A549 treated with AZD9567 at 1 μM for 4 hours (cell line): ENCODE measurements around the gene PCF11. TPM values are rescaled to one million over a fixed set of nuclear protein-coding genes. Genes with fewer than 3 reads are reported as not detected.

Experiments
- total RNA-seq: library from RNA; stranded (reverse); fragments of 200-300 nt; extraction: Qiagen RNA extraction; gene quantifications from 5 replicates; pipeline ENCODE4 v1.2.3, GENCODE V29; 2022; ENCODE audit not compliant: insufficient read depth

Gene PCF11, protein sequence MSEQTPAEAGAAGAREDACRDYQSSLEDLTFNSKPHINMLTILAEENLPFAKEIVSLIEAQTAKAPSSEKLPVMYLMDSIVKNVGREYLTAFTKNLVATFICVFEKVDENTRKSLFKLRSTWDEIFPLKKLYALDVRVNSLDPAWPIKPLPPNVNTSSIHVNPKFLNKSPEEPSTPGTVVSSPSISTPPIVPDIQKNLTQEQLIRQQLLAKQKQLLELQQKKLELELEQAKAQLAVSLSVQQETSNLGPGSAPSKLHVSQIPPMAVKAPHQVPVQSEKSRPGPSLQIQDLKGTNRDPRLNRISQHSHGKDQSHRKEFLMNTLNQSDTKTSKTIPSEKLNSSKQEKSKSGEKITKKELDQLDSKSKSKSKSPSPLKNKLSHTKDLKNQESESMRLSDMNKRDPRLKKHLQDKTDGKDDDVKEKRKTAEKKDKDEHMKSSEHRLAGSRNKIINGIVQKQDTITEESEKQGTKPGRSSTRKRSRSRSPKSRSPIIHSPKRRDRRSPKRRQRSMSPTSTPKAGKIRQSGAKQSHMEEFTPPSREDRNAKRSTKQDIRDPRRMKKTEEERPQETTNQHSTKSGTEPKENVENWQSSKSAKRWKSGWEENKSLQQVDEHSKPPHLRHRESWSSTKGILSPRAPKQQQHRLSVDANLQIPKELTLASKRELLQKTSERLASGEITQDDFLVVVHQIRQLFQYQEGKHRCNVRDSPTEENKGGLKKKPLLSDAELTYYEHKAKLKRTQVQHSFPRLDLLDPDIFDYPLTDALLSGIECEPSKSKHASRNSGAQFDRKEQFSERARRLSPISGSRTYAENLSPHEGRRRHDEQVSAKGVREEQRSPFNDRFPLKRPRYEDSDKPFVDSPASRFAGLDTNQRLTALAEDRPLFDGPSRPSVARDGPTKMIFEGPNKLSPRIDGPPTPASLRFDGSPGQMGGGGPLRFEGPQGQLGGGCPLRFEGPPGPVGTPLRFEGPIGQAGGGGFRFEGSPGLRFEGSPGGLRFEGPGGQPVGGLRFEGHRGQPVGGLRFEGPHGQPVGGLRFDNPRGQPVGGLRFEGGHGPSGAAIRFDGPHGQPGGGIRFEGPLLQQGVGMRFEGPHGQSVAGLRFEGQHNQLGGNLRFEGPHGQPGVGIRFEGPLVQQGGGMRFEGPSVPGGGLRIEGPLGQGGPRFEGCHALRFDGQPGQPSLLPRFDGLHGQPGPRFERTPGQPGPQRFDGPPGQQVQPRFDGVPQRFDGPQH (N-terminal part only)
- 24.0 to 29.9 TPM (median 25.7 TPM) in 5 replicates for total RNA-seq

DNA sequence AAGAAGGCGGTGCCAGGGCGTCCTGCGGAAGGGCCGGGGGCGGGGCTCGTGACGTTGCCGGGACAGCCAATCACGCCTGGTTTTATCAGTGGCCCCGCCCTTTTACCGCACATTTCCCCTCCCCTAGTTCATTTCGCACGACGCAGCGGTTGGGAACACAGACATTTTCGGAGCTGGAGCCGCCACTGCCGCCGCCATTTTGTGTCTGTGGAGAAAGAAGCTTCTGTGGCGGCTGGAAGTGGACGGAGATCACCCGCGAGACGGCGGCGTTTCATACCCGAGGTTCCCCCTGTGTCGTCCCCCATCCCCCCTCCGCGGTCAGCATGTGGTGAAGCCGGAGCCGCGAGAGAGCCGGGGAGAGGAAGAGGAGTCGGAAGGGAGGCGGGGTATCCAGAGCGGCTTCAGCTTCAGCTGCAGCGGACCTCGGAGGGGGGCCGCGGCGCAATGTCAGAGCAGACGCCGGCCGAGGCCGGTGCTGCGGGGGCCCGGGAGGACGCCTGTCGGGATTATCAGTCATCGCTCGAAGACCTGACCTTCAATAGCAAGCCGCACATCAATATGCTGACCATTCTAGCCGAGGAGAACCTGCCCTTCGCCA, at the start of gene PCF11:
Gene PCF11, plus strand, starts transcription at position 136 of the 598 bp plus-strand sequence. Its CDS starts 309 bp downstream, at position 445.

DNA sequence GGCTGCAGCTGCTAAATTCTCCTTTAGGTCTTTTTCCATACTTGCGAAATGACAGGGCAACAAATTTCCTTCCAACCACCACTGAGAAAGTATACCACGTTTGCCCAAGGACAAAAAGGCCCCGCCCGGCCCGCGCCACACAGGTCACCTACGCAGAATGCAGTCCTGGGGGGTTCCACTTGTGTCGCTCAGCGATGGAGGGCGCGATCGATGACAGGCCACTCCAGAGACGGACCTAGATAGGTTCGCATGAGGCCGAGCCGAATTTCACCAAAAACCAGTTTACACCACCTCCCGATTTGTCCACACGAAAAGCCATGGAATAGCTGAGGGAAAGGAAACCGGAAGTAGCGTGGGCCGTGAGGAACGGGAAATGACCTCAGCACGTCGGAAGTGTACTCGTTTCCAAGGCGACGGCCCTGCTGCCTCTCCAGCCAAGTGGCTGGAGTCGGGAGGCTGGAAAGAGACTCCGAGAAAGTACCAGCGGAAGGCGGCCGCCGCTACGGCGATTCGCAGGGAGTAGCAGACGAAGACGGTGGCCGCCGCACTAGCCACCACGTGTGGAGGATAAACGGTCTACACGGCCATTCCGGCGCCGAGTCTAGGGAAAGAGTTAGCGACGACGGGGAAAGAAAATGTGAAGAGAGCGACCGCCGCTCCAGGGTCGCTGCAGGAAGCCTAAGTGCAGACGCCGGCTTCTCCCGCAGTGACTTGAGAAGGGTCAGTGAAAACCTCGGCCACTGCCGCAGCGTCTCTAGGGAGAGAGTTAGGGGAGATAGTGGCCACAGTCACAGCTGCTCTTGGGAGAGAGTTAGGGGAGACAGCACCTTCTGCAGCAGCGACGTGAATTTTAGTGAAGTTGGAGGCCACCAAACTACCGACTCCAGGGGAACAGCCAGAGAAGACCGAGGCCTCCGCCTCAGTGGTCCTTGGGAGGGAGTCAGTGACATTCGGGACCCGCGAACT, 36.7 kb downstream of the PCF11 start, which contains the start of gene ANKRD42:
Gene ANKRD42, plus strand, starts transcription at position 398 of the 966 bp plus-strand sequence. CDS start 959 bp downstream, outside the sequence.

Other genes with a start within 250 kb of the PCF11 start
- gene RAB30, start 85.2 kb upstream of the PCF11 start, total RNA-seq = 4.8 to 11.4 TPM (median 5.4 TPM) in 5 replicates
- 7.5 to 14.9 TPM (median 7.9 TPM) in 5 replicates for gene ANKRD42, start 36.6 kb downstream of the PCF11 start, total RNA-seq
- 54.8 to 88.4 TPM (median 60.9 TPM) in 5 replicates for gene CCDC90B, start 129.2 kb downstream of the PCF11 start, total RNA-seq